H1 (cell line): ENCODE data around the gene BLNK. TPM values are rescaled to one million over a fixed set of nuclear protein-coding genes. Genes with fewer than 3 reads are reported as not detected.
A peak's percentile ranks its signal among the peaks of the same experiment; 100 is the strongest.

Experiments
- CTCF ChIA-PET: fragments of 300-600 bp; sonication (Branson Sonifier 250); formaldehyde crosslinking; loops from one replicate; lab custom pipeline; 2021; ENCODE audit not compliant: partially characterized antibody; lab: Charles Lee
- POLR2A ChIA-PET: fragments of 300-600 bp; sonication (Branson Sonifier 250); formaldehyde crosslinking; loops from one replicate; lab custom pipeline; 2021; ENCODE audit warnings: inconsistent platforms; ENCODE audit not compliant: partially characterized antibody; lab: Charles Lee
- DNase-seq, 2 experiments: peaks; one replicate each; pipeline versions ENCODE4 v3.0.0 to v3.0.0-alpha.2; 2010 to 2022; ENCODE audit warnings: low spot score in 2 of 2, low read depth in 1 of 2, mixed read lengths in 1 of 2
- FAIRE-seq: peaks from 2 replicates; lab custom pipeline; 2011; peaks lifted over from hg19 to GRCh38; lab: Jason Lieb, UNC
- H2AFZ ChIP-seq: 2 replicates; pipeline ENCODE4 v1.8.1; 2012; ENCODE audit warnings: low read length, inconsistent platforms
- H2AK5ac ChIP-seq: 2 replicates; pipeline ENCODE4 v1.6.1; 2013; ENCODE audit warnings: low read depth, low read length
- H2BK120ac ChIP-seq: replicated peaks from 2 replicates; pipeline ENCODE3; 2013; ENCODE audit warnings: low read depth, low read length, inconsistent platforms
- H2BK12ac ChIP-seq: 2 replicates; pipeline ENCODE4 v1.6.1; 2013; ENCODE audit warnings: low read depth, low read length
- H2BK15ac ChIP-seq: 2 replicates; pipeline ENCODE4 v1.6.1; 2013; ENCODE audit warnings: low read length
- H2BK20ac ChIP-seq: 2 replicates; pipeline ENCODE4 v1.6.1; 2013; ENCODE audit warnings: low read length
- H2BK5ac ChIP-seq: 2 replicates; pipeline ENCODE4 v1.6.1; 2013; ENCODE audit warnings: low read depth, low read length
- H3K14ac ChIP-seq: 2 replicates; pipeline ENCODE4 v1.6.1; 2013; ENCODE audit warnings: inconsistent platforms; ENCODE audit not compliant: insufficient read length
- H3K18ac ChIP-seq: 2 replicates; pipeline ENCODE4 v1.6.1; 2013; ENCODE audit warnings: low read length; ENCODE audit errors: extremely low read depth
- H3K23ac ChIP-seq: 2 replicates; pipeline ENCODE4 v1.6.1; 2013; ENCODE audit warnings: inconsistent platforms; ENCODE audit not compliant: insufficient read length
- H3K23me2 ChIP-seq: 2 replicates; pipeline ENCODE4 v1.6.1; 2013; ENCODE audit warnings: low read depth, low read length
- H3K27ac ChIP-seq: 2 replicates; pipeline ENCODE4 v1.6.1; 2011; ENCODE audit warnings: low read depth, low read length, inconsistent platforms
- H3K27me3 ChIP-seq, 4 experiments: replicated peaks in 1 of 4; 1 replicate in 1 of 4; 2 replicates in 3 of 4; pipeline versions ENCODE4 v1.6.1 to v1.8.1; 2011 to 2013; ENCODE audit warnings: low read length in 3 of 4, mild to moderate bottlenecking in 3 of 4, inconsistent platforms in 2 of 4, mixed read lengths in 2 of 4, moderate library complexity in 1 of 4; ENCODE audit not compliant: control insufficient read depth in 3 of 4, insufficient read depth in 3 of 4; ENCODE audit errors: extremely low read depth in 1 of 4
- H3K36me3 ChIP-seq, 4 experiments: 2 replicates each; pipeline versions ENCODE4 v1.6.1 to v1.8.1; 2011 to 2013; ENCODE audit warnings: mild to moderate bottlenecking in 4 of 4, low read length in 3 of 4, moderate library complexity in 2 of 4, control low read depth in 1 of 4, inconsistent platforms in 1 of 4; ENCODE audit not compliant: insufficient read depth in 4 of 4, control insufficient read depth in 2 of 4
- H3K4ac ChIP-seq: replicated peaks from 2 replicates; pipeline ENCODE3; 2013; ENCODE audit warnings: low read length, low read depth, mixed read lengths, inconsistent platforms; ENCODE audit not compliant: insufficient read length
- H3K4me1 ChIP-seq, 4 experiments: replicated peaks in 1 of 4; 1 replicate in 1 of 4; 2 replicates in 3 of 4; pipeline versions ENCODE4 v1.6.1 to v1.8.1; 2011 to 2013; ENCODE audit warnings: low read length in 3 of 4, inconsistent platforms in 2 of 4, mixed read lengths in 1 of 4; ENCODE audit not compliant: insufficient read depth in 4 of 4, control insufficient read depth in 3 of 4
- H3K4me2 ChIP-seq, 2 experiments: 2 replicates each; pipeline versions ENCODE4 v1.6.1 to v1.8.1; 2011 to 2013; ENCODE audit warnings: low read depth in 2 of 2, low read length in 2 of 2, control low read depth in 1 of 2, inconsistent platforms in 1 of 2, mild to moderate bottlenecking in 1 of 2; ENCODE audit not compliant: insufficient read depth in 1 of 2
- H3K4me3 ChIP-seq, 4 experiments: fragments of 200-600, 300-600 bp in 1 of 4; sonication (generic), shearing (Covaris generic), sonication (Bioruptor Twin) in 1 of 4; 2 replicates each; pipeline versions ENCODE4 v1.5.1 to v1.8.1; 2011 to 2016; ENCODE audit warnings: low read length in 4 of 4, low read depth in 3 of 4, control low read depth in 2 of 4, inconsistent platforms in 2 of 4, mild to moderate bottlenecking in 2 of 4, mixed read lengths in 1 of 4, moderate library complexity in 1 of 4; ENCODE audit not compliant: insufficient read depth in 2 of 4; ENCODE audit errors: extremely low read depth in 1 of 4
- H3K56ac ChIP-seq: replicated peaks from 2 replicates; pipeline ENCODE3; 2013; ENCODE audit warnings: low read depth, mild to moderate bottlenecking, mixed read lengths, low read length, inconsistent platforms; ENCODE audit not compliant: insufficient read length
- H3K79me1 ChIP-seq: 2 replicates; pipeline ENCODE4 v1.6.1; 2013; ENCODE audit warnings: low read depth, low read length, control low read depth
- H3K79me2 ChIP-seq, 2 experiments: 2 replicates each; pipeline versions ENCODE4 v1.6.1 to v1.8.1; 2012 to 2013; ENCODE audit warnings: low read length in 2 of 2, mild to moderate bottlenecking in 2 of 2, inconsistent platforms in 1 of 2; ENCODE audit not compliant: insufficient read depth in 2 of 2, control insufficient read depth in 1 of 2
- H3K9ac ChIP-seq, 4 experiments: replicated peaks in 1 of 4; 1 replicate in 1 of 4; 2 replicates in 3 of 4; pipeline versions ENCODE4 v1.6.1 to v1.8.1; 2011 to 2013; ENCODE audit warnings: low read depth in 3 of 4, low read length in 3 of 4, control low read depth in 2 of 4, mild to moderate bottlenecking in 2 of 4, moderate library complexity in 2 of 4, inconsistent platforms in 1 of 4; ENCODE audit errors: extremely low read depth in 1 of 4
- H3K9me3 ChIP-seq, 2 experiments: 2 replicates each; pipeline versions ENCODE4 v1.6.1 to v1.8.1; 2012 to 2013; ENCODE audit warnings: mild to moderate bottlenecking in 2 of 2, moderate library complexity in 2 of 2, control low read depth in 1 of 2, inconsistent platforms in 1 of 2, low read depth in 1 of 2, low read length in 1 of 2, mixed read lengths in 1 of 2; ENCODE audit not compliant: insufficient read depth in 2 of 2
- H4K20me1 ChIP-seq, 2 experiments: replicated peaks in 1 of 2; 2 replicates each; pipeline versions ENCODE3 to v1.8.1; 2011 to 2013; ENCODE audit warnings: inconsistent platforms in 2 of 2, low read length in 2 of 2, mild to moderate bottlenecking in 1 of 2; ENCODE audit not compliant: insufficient read depth in 2 of 2, control insufficient read depth in 1 of 2
- H4K5ac ChIP-seq: 2 replicates; pipeline ENCODE4 v1.6.1; 2013; ENCODE audit warnings: low read length, low read depth, mixed read lengths, inconsistent platforms; ENCODE audit not compliant: insufficient read length
- H4K8ac ChIP-seq: 2 replicates; pipeline ENCODE4 v1.8.0; 2013; ENCODE audit warnings: mild to moderate bottlenecking, moderate library complexity, low read length, inconsistent platforms; ENCODE audit not compliant: insufficient read depth; ENCODE audit errors: extremely low read depth
- H4K91ac ChIP-seq: replicated peaks from 2 replicates; pipeline ENCODE3; 2013; ENCODE audit warnings: low read length, mixed read lengths, inconsistent platforms; ENCODE audit not compliant: insufficient read length
- CBX5 ChIP-seq: fragments of 300-800, 300-1000 bp; sonication (generic); IDR thresholded peaks from 2 replicates; pipeline ENCODE4 v1.7.1; 2016; ENCODE audit warnings: antibody characterized with exemption, low read length, low read depth
- WGBS, 2 experiments: shearing (Covaris generic) in 1 of 2; methylation state at CpG; one replicate each; pipeline versions ENCODE4 v1.1.6 to v1.1.7; 2013 to 2015; ENCODE audit warnings: low lambda C conversion rate in 2 of 2, mixed read lengths in 2 of 2, inconsistent platforms in 1 of 2, low coverage in 1 of 2, missing lambda C conversion rate in 1 of 2; ENCODE audit not compliant: insufficient replicate concordance in 2 of 2, insufficient coverage in 1 of 2, insufficient read length in 1 of 2; ENCODE audit errors: extremely low coverage in 1 of 2, missing lambda C conversion rate in 1 of 2; 5-methylcytosine and 5-hydroxymethylcytosine counted together
- polyA plus RNA-seq, 7 experiments: library from polyadenylated mRNA; depleted of rRNA in 3 of 7; stranded (reverse) in 5 of 7; unstranded in 2 of 7; fragments of >200 nt in 5 of 7; fragments of 200-250 nt in 2 of 7; gene quantifications; 1 replicate in 5 of 7; 2 replicates in 1 of 7; 4 replicates in 1 of 7; pipeline versions ENCODE4 v1.2.1 to v1.2.3, GENCODE V29; 2011 to 2013; ENCODE audit warnings: missing spikeins in 2 of 7, mixed read lengths in 2 of 7
- total RNA-seq: library from RNA; stranded (reverse); fragmentation: NEBNext Ultra II Directional; extraction: Animal tissue kit (Norgen Biotek cat#: 25700); gene quantifications from 2 replicates; pipeline ENCODE4 v1.2.1, GENCODE V29; 2021

BLNK gene
- total and polyA plus RNA-seq, 2 of the 8 experiments (the other 6 are each of a cell fraction or from before 2014, with no cell fraction given) = not detected

DNA sequence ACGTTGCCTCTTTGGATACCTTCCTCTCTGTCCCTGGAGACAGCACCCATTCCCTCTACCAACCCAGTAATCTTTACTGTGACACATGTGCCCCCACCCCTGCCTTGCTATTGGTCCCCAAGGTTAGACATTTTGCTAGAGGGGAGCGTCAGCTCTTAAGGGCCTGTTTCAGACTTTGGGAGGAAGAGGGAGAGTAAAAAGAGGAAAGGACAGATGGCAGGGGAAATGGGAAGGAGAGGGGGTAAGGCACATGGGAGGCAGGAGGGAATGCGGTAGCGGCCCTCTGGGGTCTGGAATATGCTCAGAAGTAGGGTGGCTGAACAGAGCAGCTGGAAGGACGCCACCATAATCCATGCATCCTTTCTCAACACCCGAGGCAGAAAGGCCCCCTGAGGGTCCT is 12.2 kb downstream of the BLNK start:
- Histone ChIP-seq H3K4ac (no peak overlapping the region), H4K20me1 (no peaks in the 10 kb centered on the region), H2BK120ac (no peak overlapping the region), H3K4me2 (no peak overlapping the region), H3K79me1 (no peaks in the 10 kb centered on the region), H2BK20ac (no peak overlapping the region), H2BK12ac (no peak overlapping the region), H3K9me3 (no peaks in the 10 kb centered on the region), H2BK5ac (no peak overlapping the region), H3K36me3 (no peaks in the 10 kb centered on the region), H2BK15ac (no peak overlapping the region), H3K4me3 (no peak overlapping the region), H3K27ac (no peak overlapping the region), H2AFZ (peak overlapping the region; percentile 31; the same call in 1 of the 2 replicates), H3K79me2 (no peaks in the 10 kb centered on the region), H3K23ac (no peak overlapping the region), H3K9ac (no peak overlapping the region), H3K18ac (no peak overlapping the region), H3K23me2 (no peaks in the 10 kb centered on the region; the same call in 1 of the 2 replicates), H3K4me1 (peaks cover 0 to 7% (median 4%) of the 10 kb centered on the region in 4 experiments; a peak in 4 of 7 replicates), H3K27me3 (no peaks in the 10 kb centered on the region), H3K14ac (no peak overlapping the region), H3K56ac (no peak overlapping the region), H4K8ac (no peak overlapping the region), H2AK5ac (no peak overlapping the region), H4K91ac (no peak overlapping the region), H4K5ac (no peak overlapping the region)
- CTCF ChIA-PET = interaction anchor here (1.0 to 1.4 kb wide), 2 partner anchors 29 to 30 kb away, joined by 3 to 4 read pairs; no protein-coding TSS in a partner anchor
- POLR2A ChIA-PET = no interaction called here
- FAIRE-seq = no peak
- DNase-seq = no peak
- WGBS, 2 experiments = 84% methylated on average over 6 of the region's 6 CpGs; no CpG with 5 or more reads in 1 of the 2 experiments
- TF ChIP-seq CBX5 = no peak
